Prostate gland (tissue), 2 donors: ENCODE measurements around the gene PRKCSH. TPM values are rescaled to one million over a fixed set of nuclear protein-coding genes. Genes with fewer than 3 reads are reported as not detected.

Source experiments
- DNase-seq: peaks from one replicate; pipeline ENCODE4 v3.0.0-alpha.2; 2019; ENCODE audit warnings: low spot score
- H3K27ac ChIP-seq, 2 donors: fragments of 200-600 bp; sonication (generic); 2 replicates each; pipeline ENCODE4 v1.5.1; 2017 to 2019
- H3K27me3 ChIP-seq: fragments of 200-600 bp; sonication (generic); replicated peaks from 2 replicates; pipeline ENCODE4 v1.5.1; 2019; ENCODE audit not compliant: insufficient read depth
- H3K36me3 ChIP-seq, 2 donors: fragments of 200-600 bp; sonication (generic); 1 replicate in 1 of 2; 2 replicates in 1 of 2; pipeline versions ENCODE4 v1.5.1 to v1.8.1; 2017 to 2019
- H3K4me1 ChIP-seq: fragments of 200-600 bp; sonication (generic); replicated peaks from 2 replicates; pipeline ENCODE4 v1.5.1; 2019
- H3K4me3 ChIP-seq, 2 donors: fragments of 200-600 bp; sonication (generic); 2 replicates each; pipeline ENCODE4 v1.5.1; 2017 to 2019
- H3K9me3 ChIP-seq: fragments of 200-600 bp; sonication (generic); 2 replicates; pipeline ENCODE4 v1.5.1; 2017
- CTCF ChIP-seq, 4 experiments: fragments of 200-600 bp in 2 of 4; fragments of 450-650 bp in 2 of 4; sonication (generic) in 2 of 4; IDR thresholded peaks; 1 replicate in 3 of 4; 2 replicates in 1 of 4; pipeline ENCODE4 v1.5.1; 2016 to 2019; ENCODE audit warnings: antibody characterized with exemption in 4 of 4, mild to moderate bottlenecking in 2 of 4, moderate library complexity in 2 of 4
- POLR2A ChIP-seq: fragments of 450-650 bp; IDR thresholded peaks from one replicate; pipeline ENCODE4 v1.6.1; 2016; ENCODE audit warnings: antibody characterized with exemption, mild to moderate bottlenecking
- POLR2AphosphoS5 ChIP-seq: sonication (generic); formaldehyde crosslinking; IDR thresholded peaks from one replicate; pipeline ENCODE4 v1.6.1; 2017; ENCODE audit warnings: antibody characterized with exemption
- WGBS: methylation state at CpG from one replicate; pipeline ENCODE4 v1.1.5; 2018; 5-methylcytosine and 5-hydroxymethylcytosine counted together
- intact Hi-C: fragments of 100-400 bp; cut with DNase I; formaldehyde crosslinking; loops from one replicate; pipeline ENCODE4 v1.14.2; 2022
- total RNA-seq, 2 donors: library from RNA; depleted of rRNA; stranded (reverse); fragments of >200 nt; gene quantifications; one replicate each; pipeline ENCODE4 v1.1.0, GENCODE V29; 2016

PRKCSH gene
- total RNA-seq, 2 donors from 2014 or later = 229 to 238 TPM

GRCh38 chr19:11495481-11495880, 60.0 kb downstream of the PRKCSH start:
- intact Hi-C loops = loop anchor here (5.0 kb wide), 1 partner anchor 92 kb away; no protein-coding TSS in a partner anchor
- Histone ChIP-seq H3K27ac (no peak overlapping the region), H3K4me3 (no peak overlapping the region), H3K36me3 (no peaks in the 10 kb centered on the region), H3K9me3 (no peaks in the 10 kb centered on the region), H3K27me3 (no peaks in the 10 kb centered on the region), H3K4me1 (no peaks in the 10 kb centered on the region)
- DNase-seq = no peak
- TF ChIP-seq POLR2A (no peak), CTCF (IDR thresholded peaks at IDR 0.05) (no peak), POLR2AphosphoS5 (no peak)
- 93% methylated on average over 10 of the region's 10 CpGs for WGBS

- no peak overlapping the region for H3K27ac ChIP-seq
- H3K9me3 ChIP-seq = no peaks in the 10 kb centered on the region
- intact Hi-C loops = loop anchor here (5.0 kb wide), 1 partner anchor 91 kb away; no protein-coding TSS in a partner anchor
- no peak overlapping the region for H3K4me3 ChIP-seq
- no peaks in the 10 kb centered on the region for H3K36me3 ChIP-seq
- no peaks in the 10 kb centered on the region for H3K27me3 ChIP-seq
- no peak for DNase-seq
- no peaks in the 10 kb centered on the region for H3K4me1 ChIP-seq
- TF ChIP-seq POLR2AphosphoS5 = no peak
- TF ChIP-seq POLR2A = no peak
- TF ChIP-seq CTCF (IDR thresholded peaks at IDR 0.05) = no peak
- 95% methylated on average over 22 of the region's 22 CpGs for WGBS
These were observed 60.5 kb downstream of the PRKCSH start for GRCh38 chr19:11495885-11496284.

DNA sequence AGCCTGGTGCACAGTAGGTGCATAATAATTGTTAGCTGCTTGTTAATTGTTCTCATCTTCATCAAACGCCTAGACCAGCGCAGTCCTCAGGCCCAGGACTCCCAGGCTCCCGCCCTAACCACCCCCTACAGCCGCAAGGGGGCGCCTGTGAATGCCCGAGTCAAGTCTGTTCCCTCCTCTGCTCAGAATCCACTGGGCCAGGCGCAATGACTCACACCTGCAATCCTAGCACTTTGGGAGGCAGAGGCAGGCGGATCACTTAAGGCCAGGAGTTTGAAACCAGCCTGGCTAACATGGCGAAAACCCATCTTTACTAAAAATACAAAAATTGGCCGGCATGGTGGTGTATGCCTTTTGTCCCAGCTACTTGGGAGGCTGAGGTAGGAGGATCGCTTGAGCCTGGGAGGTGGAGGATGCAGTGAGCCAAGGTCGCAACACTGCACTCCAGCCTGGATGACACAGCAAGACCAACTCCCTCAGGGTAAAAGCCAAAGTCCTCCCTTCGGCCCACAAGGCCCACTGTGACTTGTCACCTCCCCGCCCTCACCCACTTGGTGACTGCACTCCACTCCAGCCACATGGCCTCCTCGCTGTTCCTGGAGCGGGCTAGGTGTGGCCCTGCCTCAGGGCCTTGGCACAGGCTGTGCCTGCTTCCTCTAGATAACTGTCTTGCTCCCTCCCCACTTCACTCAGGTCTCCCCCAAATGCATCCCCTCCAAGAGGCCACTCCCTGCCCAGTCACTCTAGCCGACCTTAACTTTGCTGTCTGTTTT, 61.1 kb downstream of the PRKCSH start:
- peak; percentile 21 for DNase-seq
- no peaks in the 10 kb centered on the region for H3K36me3 ChIP-seq
- H3K27ac ChIP-seq = no peak overlapping the region
- no peaks in the 10 kb centered on the region for H3K4me1 ChIP-seq
- TF ChIP-seq CTCF (IDR thresholded peaks at IDR 0.05) = peak in 3 of 4 experiments; percentile 38 to 52 (median 44)
- no peak for TF ChIP-seq POLR2AphosphoS5
- H3K4me3 ChIP-seq = no peak overlapping the region
- intact Hi-C loops = loop anchor here (5.0 kb wide), 1 partner anchor 91 kb away; no protein-coding TSS in a partner anchor
- 71% methylated on average over 17 of the region's 17 CpGs for WGBS
- H3K9me3 ChIP-seq = no peaks in the 10 kb centered on the region
- no peaks in the 10 kb centered on the region for H3K27me3 ChIP-seq

DNA sequence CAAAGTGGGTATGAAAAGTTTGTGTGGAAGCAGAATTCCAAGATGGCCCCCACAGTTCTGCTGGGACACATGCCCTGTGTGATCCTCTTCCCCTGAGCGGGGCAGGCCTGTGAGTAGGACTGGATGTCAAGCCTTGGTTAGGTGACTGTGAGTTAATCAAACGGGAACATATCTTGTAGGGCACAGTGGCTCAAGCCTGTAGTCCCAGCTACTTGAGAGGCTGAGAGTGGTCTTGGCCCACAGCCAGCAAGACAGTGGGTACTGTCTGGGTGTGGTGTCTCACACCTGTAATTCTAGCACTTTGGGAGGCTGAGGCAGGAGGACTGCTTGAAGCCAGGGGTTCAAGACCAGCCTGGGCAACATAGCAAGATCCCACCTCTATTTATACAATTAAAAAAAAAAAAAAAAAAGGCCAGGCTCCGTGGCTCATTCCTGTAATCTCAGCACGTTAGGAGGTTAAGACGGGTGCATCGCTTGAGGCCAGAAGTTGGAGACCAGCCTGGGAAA, 63.8 kb downstream of the PRKCSH start:
- intact Hi-C loops = loop anchor here (5.0 kb wide), 1 partner anchor 88 kb away; no protein-coding TSS in a partner anchor
- Histone ChIP-seq H3K4me1 (no peaks in the 10 kb centered on the region), H3K9me3 (no peaks in the 10 kb centered on the region), H3K36me3 (no peaks in the 10 kb centered on the region), H3K4me3 (no peak overlapping the region), H3K27ac (no peak overlapping the region), H3K27me3 (no peaks in the 10 kb centered on the region)
- 88% methylated on average over 6 of the region's 6 CpGs for WGBS
- TF ChIP-seq POLR2AphosphoS5 = no peak
- no peak for TF ChIP-seq CTCF (IDR thresholded peaks at IDR 0.05)
- no peak for TF ChIP-seq POLR2A
- DNase-seq = no peak
